ENCODE measurements around the gene JAKMIP1.

The JAKMIP1 gene

DNA sequence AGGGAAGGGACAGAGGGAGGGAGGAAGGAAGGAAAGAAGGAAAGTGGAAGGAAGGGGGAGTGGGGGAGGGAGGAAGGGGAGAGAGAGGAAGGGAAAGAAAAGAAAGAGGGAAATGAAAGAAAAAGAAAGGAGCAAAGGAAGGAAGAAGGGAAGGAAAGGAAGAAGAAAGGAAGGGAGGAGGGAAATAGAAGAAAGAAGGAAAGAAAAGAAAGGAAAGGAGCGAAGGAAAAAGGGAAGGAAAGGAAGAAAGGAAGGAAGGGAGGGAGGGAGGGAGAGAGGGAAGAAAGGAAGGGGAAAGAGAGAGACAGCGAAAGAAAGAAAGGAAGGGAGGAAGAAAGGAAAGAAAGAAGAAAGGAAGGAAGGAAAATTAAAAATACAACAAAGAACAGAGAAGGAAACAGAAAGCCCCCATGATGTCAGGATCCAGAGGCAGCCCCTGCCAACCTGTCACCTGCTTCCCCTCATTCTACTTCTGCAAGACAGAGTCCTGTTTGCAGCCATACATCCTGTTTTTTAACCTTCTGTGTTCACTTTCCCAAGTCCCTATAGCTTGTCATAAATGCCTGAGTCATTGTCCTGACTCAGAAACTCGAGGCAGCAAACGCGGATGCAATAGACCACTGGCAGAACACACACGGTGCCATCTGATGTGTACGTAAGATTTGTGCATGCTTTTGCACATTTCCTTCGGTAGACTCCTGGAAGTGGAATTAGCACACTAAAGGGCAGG lies 105.2 kb downstream of the JAKMIP1 start:
- TF ChIP-seq EZH2phosphoT487 (IDR thresholded peaks at IDR 0.05; ENCODE audit: borderline replicate concordance): no peak
- TF ChIP-seq, protein P1, sequence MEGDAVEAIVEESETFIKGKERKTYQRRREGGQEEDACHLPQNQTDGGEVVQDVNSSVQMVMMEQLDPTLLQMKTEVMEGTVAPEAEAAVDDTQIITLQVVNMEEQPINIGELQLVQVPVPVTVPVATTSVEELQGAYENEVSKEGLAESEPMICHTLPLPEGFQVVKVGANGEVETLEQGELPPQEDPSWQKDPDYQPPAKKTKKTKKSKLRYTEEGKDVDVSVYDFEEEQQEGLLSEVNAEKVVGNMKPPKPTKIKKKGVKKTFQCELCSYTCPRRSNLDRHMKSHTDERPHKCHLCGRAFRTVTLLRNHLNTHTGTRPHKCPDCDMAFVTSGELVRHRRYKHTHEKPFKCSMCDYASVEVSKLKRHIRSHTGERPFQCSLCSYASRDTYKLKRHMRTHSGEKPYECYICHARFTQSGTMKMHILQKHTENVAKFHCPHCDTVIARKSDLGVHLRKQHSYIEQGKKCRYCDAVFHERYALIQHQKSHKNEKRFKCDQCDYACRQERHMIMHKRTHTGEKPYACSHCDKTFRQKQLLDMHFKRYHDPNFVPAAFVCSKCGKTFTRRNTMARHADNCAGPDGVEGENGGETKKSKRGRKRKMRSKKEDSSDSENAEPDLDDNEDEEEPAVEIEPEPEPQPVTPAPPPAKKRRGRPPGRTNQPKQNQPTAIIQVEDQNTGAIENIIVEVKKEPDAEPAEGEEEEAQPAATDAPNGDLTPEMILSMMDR (conservative IDR thresholded peaks at IDR 0.05; ENCODE audit: low read length): no peak
- H3K9me3 ChIP-seq (ENCODE audit: insufficient read depth, low read depth, low read length): no peaks in the 10 kb centered on the region
- no peaks in the 10 kb centered on the region for H3K79me2 ChIP-seq (ENCODE audit: insufficient read depth, low read length)
- no peak overlapping the region for H3K4me3 ChIP-seq (ENCODE audit: low read length, poor library complexity, severe bottlenecking)
- H3K36me3 ChIP-seq (ENCODE audit: insufficient read depth, low read length): no peaks in the 10 kb centered on the region
- no peaks in the 10 kb centered on the region for H4K20me1 ChIP-seq (ENCODE audit: insufficient read depth, low read length, poor library complexity, severe bottlenecking)
- no peaks in the 10 kb centered on the region for H3K27me3 ChIP-seq (ENCODE audit: insufficient read depth, low read length, poor library complexity, severe bottlenecking)
- no peak overlapping the region for H3K9ac ChIP-seq (ENCODE audit: low read depth, low read length, poor library complexity, severe bottlenecking)
- H3F3A ChIP-seq (ENCODE audit: low read depth): no peaks in the 10 kb centered on the region
- peaks cover 13% of the 10 kb centered on the region for H3K4me1 ChIP-seq (ENCODE audit: insufficient read depth, low read length, poor library complexity, severe bottlenecking)
- H3K9me2 ChIP-seq (replicated peaks; ENCODE audit: low read depth, low read length): no peaks in the 10 kb centered on the region
- H2AFZ ChIP-seq (ENCODE audit: low read length): no peak overlapping the region
- no peak overlapping the region for H3K4me2 ChIP-seq (ENCODE audit: low read depth, low read length, poor library complexity, severe bottlenecking)

DNA sequence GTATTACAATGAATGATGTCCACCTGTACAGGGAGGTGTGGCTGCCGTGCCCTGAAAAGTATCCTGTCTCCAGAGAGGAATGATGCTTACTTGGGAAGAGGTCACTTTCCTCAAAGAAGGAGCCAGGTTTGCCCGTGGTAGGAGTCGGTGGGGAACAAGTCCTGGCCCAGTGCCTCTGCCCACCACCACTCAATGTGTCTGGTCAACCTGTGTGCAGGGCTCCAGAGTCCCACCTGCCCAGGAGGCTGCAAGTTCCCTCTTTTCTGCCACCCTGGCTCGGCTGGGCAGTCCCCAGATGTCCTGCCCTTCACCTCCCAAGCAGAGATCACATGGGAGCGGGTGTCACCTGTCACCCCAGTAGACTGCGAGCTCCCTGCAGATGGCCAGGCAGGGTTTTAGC lies 106.7 kb downstream of the JAKMIP1 start:
- TF ChIP-seq EZH2phosphoT487 (IDR thresholded peaks at IDR 0.05; ENCODE audit: borderline replicate concordance): no peak
- TF ChIP-seq, protein P1 (conservative IDR thresholded peaks at IDR 0.05; ENCODE audit: low read length): no peak
- H3K4me3 ChIP-seq (ENCODE audit: low read length, poor library complexity, severe bottlenecking): no peak overlapping the region

DNA sequence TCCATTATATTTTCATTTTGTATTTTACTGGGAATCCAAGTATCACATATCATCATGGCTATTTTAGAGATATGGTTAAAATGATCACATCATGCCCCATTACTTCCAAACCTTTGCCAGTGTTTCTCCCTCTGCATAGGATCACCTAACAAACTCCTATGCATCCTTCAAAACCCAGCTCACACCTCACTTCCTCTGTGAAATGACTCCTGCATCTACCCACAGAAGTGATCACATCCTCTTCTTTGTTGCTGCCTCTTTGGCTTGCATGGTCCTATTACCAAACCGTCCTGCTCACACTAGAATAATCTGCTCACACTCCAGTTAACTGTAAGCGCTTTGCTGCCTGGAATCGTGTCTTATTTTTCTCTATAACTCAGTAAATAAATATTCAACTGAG lies 107.4 kb downstream of the JAKMIP1 start:
- H3K4me2 ChIP-seq (ENCODE audit: low read depth, low read length, poor library complexity, severe bottlenecking): no peak overlapping the region
- H3K4me1 ChIP-seq (ENCODE audit: insufficient read depth, low read length, poor library complexity, severe bottlenecking): peaks cover 13% of the 10 kb centered on the region
- no peak for TF ChIP-seq EZH2phosphoT487 (IDR thresholded peaks at IDR 0.05; ENCODE audit: borderline replicate concordance)

More for the DNA sequence above, 106.7 kb downstream of the JAKMIP1 start:
- Histone ChIP-seq H3K36me3 (ENCODE audit: insufficient read depth, low read length) (no peaks in the 10 kb centered on the region), H4K20me1 (ENCODE audit: insufficient read depth, low read length, poor library complexity, severe bottlenecking) (no peaks in the 10 kb centered on the region), H3K9me2 (replicated peaks; ENCODE audit: low read depth, low read length) (no peaks in the 10 kb centered on the region), H3F3A (ENCODE audit: low read depth) (no peaks in the 10 kb centered on the region), H3K9ac (ENCODE audit: low read depth, low read length, poor library complexity, severe bottlenecking) (no peak overlapping the region), H3K79me2 (ENCODE audit: insufficient read depth, low read length) (no peaks in the 10 kb centered on the region), H2AFZ (ENCODE audit: low read length) (no peak overlapping the region), H3K9me3 (ENCODE audit: insufficient read depth, low read depth, low read length) (no peaks in the 10 kb centered on the region), H3K4me1 (ENCODE audit: insufficient read depth, low read length, poor library complexity, severe bottlenecking) (peaks cover 13% of the 10 kb centered on the region), H3K4me2 (ENCODE audit: low read depth, low read length, poor library complexity, severe bottlenecking) (no peak overlapping the region), H3K27me3 (ENCODE audit: insufficient read depth, low read length, poor library complexity, severe bottlenecking) (no peaks in the 10 kb centered on the region)

DNA sequence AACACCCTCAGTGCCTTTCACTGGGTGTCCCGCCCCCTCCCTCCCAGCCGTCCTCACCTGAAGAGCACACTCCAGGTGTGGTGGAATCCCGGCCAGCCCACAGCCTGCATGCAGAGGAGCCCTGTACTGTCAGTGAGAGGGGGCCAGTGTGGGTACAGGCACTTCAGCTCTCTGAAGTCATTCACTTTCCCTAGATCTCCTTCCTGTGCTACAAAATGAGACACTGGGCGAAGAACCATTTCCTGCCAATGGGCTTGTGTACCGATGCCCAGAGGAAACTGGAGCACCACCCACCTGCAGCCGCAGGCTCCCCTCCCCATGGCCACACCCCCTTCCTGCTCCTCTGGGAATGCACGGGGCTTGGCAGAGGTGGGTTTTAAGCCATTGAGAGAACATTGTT lies 108.2 kb downstream of the JAKMIP1 start:
- Histone ChIP-seq H3K9ac (ENCODE audit: low read depth, low read length, poor library complexity, severe bottlenecking) (no peak overlapping the region), H3K4me2 (ENCODE audit: low read depth, low read length, poor library complexity, severe bottlenecking) (peak overlapping the region; percentile 52), H3K4me1 (ENCODE audit: insufficient read depth, low read length, poor library complexity, severe bottlenecking) (peaks cover 13% of the 10 kb centered on the region), H3K36me3 (ENCODE audit: insufficient read depth, low read length) (no peaks in the 10 kb centered on the region), H3K79me2 (ENCODE audit: insufficient read depth, low read length) (no peaks in the 10 kb centered on the region), H3K4me3 (ENCODE audit: low read length, poor library complexity, severe bottlenecking) (peak overlapping the region; percentile 8), H3F3A (ENCODE audit: low read depth) (no peaks in the 10 kb centered on the region), H3K9me2 (replicated peaks; ENCODE audit: low read depth, low read length) (no peaks in the 10 kb centered on the region), H3K9me3 (ENCODE audit: insufficient read depth, low read depth, low read length) (no peaks in the 10 kb centered on the region), H4K20me1 (ENCODE audit: insufficient read depth, low read length, poor library complexity, severe bottlenecking) (no peaks in the 10 kb centered on the region), H3K27me3 (ENCODE audit: insufficient read depth, low read length, poor library complexity, severe bottlenecking) (no peaks in the 10 kb centered on the region), H2AFZ (ENCODE audit: low read length) (no peak overlapping the region)
- TF ChIP-seq, protein P1 (conservative IDR thresholded peaks at IDR 0.05; ENCODE audit: low read length): no peak
- no peak for TF ChIP-seq EZH2phosphoT487 (IDR thresholded peaks at IDR 0.05; ENCODE audit: borderline replicate concordance)

More for the DNA sequence above, 107.4 kb downstream of the JAKMIP1 start:
- Histone ChIP-seq H2AFZ (ENCODE audit: low read length) (no peak overlapping the region), H3K4me3 (ENCODE audit: low read length, poor library complexity, severe bottlenecking) (no peak overlapping the region), H3K9ac (ENCODE audit: low read depth, low read length, poor library complexity, severe bottlenecking) (no peak overlapping the region), H4K20me1 (ENCODE audit: insufficient read depth, low read length, poor library complexity, severe bottlenecking) (no peaks in the 10 kb centered on the region), H3K79me2 (ENCODE audit: insufficient read depth, low read length) (no peaks in the 10 kb centered on the region), H3K9me3 (ENCODE audit: insufficient read depth, low read depth, low read length) (no peaks in the 10 kb centered on the region), H3K36me3 (ENCODE audit: insufficient read depth, low read length) (no peaks in the 10 kb centered on the region), H3K9me2 (replicated peaks; ENCODE audit: low read depth, low read length) (no peaks in the 10 kb centered on the region), H3F3A (ENCODE audit: low read depth) (no peaks in the 10 kb centered on the region), H3K27me3 (ENCODE audit: insufficient read depth, low read length, poor library complexity, severe bottlenecking) (no peaks in the 10 kb centered on the region)

Data from Loucy (cell line).